ENCODE results near the gene ZNF287. TPM values are rescaled to one million over a fixed set of nuclear protein-coding genes. Genes with fewer than 3 reads are reported as not detected.
A peak's percentile ranks its signal among the peaks of the same experiment; 100 is the strongest.

Gene ZNF287
- total RNA-seq, 1 donor from 2014 or later, result 11.8 TPM

GRCh38 chr17:16517477-16517876, 51.5 kb downstream of the ZNF287 start:
- no peaks in the 10 kb centered on the region for H3K9me3 Mint-ChIP-seq (ENCODE audit: unreplicated experiment)
- H3K27ac Mint-ChIP-seq (ENCODE audit: unreplicated experiment), result no peak overlapping the region
- H3K4me3 Mint-ChIP-seq (ENCODE audit: unreplicated experiment), result no peak overlapping the region
- peaks cover 1% of the 10 kb centered on the region for H3K36me3 Mint-ChIP-seq (ENCODE audit: unreplicated experiment)
- peaks cover 22% of the 10 kb centered on the region for H3K4me1 Mint-ChIP-seq (ENCODE audit: unreplicated experiment)
- H3K27me3 Mint-ChIP-seq (ENCODE audit: unreplicated experiment), result no peaks in the 10 kb centered on the region
- TF ChIP-seq, protein P1, sequence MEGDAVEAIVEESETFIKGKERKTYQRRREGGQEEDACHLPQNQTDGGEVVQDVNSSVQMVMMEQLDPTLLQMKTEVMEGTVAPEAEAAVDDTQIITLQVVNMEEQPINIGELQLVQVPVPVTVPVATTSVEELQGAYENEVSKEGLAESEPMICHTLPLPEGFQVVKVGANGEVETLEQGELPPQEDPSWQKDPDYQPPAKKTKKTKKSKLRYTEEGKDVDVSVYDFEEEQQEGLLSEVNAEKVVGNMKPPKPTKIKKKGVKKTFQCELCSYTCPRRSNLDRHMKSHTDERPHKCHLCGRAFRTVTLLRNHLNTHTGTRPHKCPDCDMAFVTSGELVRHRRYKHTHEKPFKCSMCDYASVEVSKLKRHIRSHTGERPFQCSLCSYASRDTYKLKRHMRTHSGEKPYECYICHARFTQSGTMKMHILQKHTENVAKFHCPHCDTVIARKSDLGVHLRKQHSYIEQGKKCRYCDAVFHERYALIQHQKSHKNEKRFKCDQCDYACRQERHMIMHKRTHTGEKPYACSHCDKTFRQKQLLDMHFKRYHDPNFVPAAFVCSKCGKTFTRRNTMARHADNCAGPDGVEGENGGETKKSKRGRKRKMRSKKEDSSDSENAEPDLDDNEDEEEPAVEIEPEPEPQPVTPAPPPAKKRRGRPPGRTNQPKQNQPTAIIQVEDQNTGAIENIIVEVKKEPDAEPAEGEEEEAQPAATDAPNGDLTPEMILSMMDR (IDR thresholded peaks at IDR 0.05), result no peak
- DNase-seq (ENCODE audit: extremely low spot score, unreplicated experiment), result no peak

DNA sequence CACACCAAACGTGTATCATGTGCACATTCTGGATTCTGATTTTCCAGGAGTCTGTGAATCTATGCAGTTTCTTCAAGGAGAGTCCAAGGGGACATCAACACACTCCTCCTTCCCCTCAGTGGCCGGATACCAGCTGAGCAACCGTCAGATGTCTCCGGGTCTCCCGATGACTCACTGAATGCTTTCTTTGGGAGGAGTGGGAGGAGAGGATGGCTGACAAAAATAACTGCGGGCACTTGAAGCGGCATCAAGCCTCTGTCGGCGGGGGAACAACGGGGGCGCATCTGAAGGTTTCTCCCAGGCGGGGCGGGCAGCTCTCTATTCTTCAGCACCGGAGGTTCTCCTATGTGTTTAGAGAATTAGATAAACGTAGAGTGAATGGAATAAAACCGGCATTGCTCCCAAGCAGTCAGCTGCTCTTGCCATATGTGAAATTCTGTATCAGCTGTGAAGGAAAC, 52.4 kb downstream of the ZNF287 start:
- H3K36me3 Mint-ChIP-seq (ENCODE audit: unreplicated experiment), result peaks cover 1% of the 10 kb centered on the region
- peaks cover 29% of the 10 kb centered on the region for H3K4me1 Mint-ChIP-seq (ENCODE audit: unreplicated experiment)
- peak overlapping the region; percentile 76 for H3K4me3 Mint-ChIP-seq (ENCODE audit: unreplicated experiment)

GRCh38 chr17:16515933-16516332, 53.1 kb downstream of the ZNF287 start:
- no peak for DNase-seq (ENCODE audit: extremely low spot score, unreplicated experiment)
- Mint-ChIP-seq H3K27me3 (ENCODE audit: unreplicated experiment) (no peaks in the 10 kb centered on the region), H3K4me3 (ENCODE audit: unreplicated experiment) (no peak overlapping the region), H3K36me3 (ENCODE audit: unreplicated experiment) (peaks cover 1% of the 10 kb centered on the region), H3K4me1 (ENCODE audit: unreplicated experiment) (peaks cover 27% of the 10 kb centered on the region), H3K27ac (ENCODE audit: unreplicated experiment) (peak overlapping the region; percentile 89), H3K9me3 (ENCODE audit: unreplicated experiment) (no peaks in the 10 kb centered on the region)
- TF ChIP-seq, protein P1 (IDR thresholded peaks at IDR 0.05), result no peak

More for the DNA sequence above, 52.4 kb downstream of the ZNF287 start:
- TF ChIP-seq, protein P1 (IDR thresholded peaks at IDR 0.05), result no peak
- H3K27ac Mint-ChIP-seq (ENCODE audit: unreplicated experiment), result peak overlapping the region; percentile 89
- H3K27me3 Mint-ChIP-seq (ENCODE audit: unreplicated experiment), result no peaks in the 10 kb centered on the region
- H3K9me3 Mint-ChIP-seq (ENCODE audit: unreplicated experiment), result no peaks in the 10 kb centered on the region
- DNase-seq (ENCODE audit: extremely low spot score, unreplicated experiment), result no peak

GRCh38 chr17:16513873-16514272, 55.1 kb downstream of the ZNF287 start:
- no peaks in the 10 kb centered on the region for H3K27me3 Mint-ChIP-seq (ENCODE audit: unreplicated experiment)
- H3K4me1 Mint-ChIP-seq (ENCODE audit: unreplicated experiment), result peaks cover 27% of the 10 kb centered on the region
- H3K9me3 Mint-ChIP-seq (ENCODE audit: unreplicated experiment), result no peaks in the 10 kb centered on the region
- no peak overlapping the region for H3K27ac Mint-ChIP-seq (ENCODE audit: unreplicated experiment)
- H3K36me3 Mint-ChIP-seq (ENCODE audit: unreplicated experiment), result peaks cover 1% of the 10 kb centered on the region
- no peak overlapping the region for H3K4me3 Mint-ChIP-seq (ENCODE audit: unreplicated experiment)
- TF ChIP-seq, protein P1 (IDR thresholded peaks at IDR 0.05), result no peak
- DNase-seq (ENCODE audit: extremely low spot score, unreplicated experiment), result no peak

DNA sequence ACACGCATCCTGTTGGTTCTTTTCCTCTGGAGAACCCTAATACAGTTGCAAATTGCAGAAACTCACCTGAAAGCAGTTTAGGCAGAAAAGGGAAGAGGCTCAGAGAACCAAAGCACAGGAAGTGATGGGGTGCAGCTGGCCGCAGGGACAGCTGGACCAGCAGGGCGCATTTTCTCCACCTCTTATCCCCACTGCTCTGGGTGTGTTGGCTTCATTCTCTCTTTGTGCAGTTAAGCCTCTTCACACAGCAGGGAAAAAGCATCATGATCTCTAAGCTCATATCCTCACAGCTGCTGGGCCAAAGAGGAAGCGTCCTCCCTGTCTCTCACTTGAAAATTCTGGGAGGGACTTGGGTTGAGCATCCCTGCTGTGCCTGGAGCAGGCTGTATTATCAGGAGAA, 57.0 kb downstream of the ZNF287 start:
- H3K27me3 Mint-ChIP-seq (ENCODE audit: unreplicated experiment), result no peaks in the 10 kb centered on the region
- no peak for DNase-seq (ENCODE audit: extremely low spot score, unreplicated experiment)
- peak overlapping the region; percentile 45 for H3K27ac Mint-ChIP-seq (ENCODE audit: unreplicated experiment)
- H3K4me3 Mint-ChIP-seq (ENCODE audit: unreplicated experiment), result no peak overlapping the region
- H3K4me1 Mint-ChIP-seq (ENCODE audit: unreplicated experiment), result peaks cover 22% of the 10 kb centered on the region
- H3K9me3 Mint-ChIP-seq (ENCODE audit: unreplicated experiment), result no peaks in the 10 kb centered on the region
- TF ChIP-seq, protein P1 (IDR thresholded peaks at IDR 0.05), result no peak
- no peaks in the 10 kb centered on the region for H3K36me3 Mint-ChIP-seq (ENCODE audit: unreplicated experiment)
